OCI-LY7 (cell line): ENCODE data around the gene TRAF3IP3. TPM values are rescaled to one million over a fixed set of nuclear protein-coding genes. Genes with fewer than 3 reads are reported as not detected.

ENCODE experiments used
- BruUV-seq: library from RNA; stranded (reverse); fragments of 400-500 nt; replicated peaks from 2 replicates; lab custom pipeline; 2021; lab: Mats Ljungman, UMichigan
- CTCF ChIA-PET: fragments of 300-600 bp; sonication (Branson Sonifier 250); formaldehyde crosslinking; loops from one replicate; lab custom pipeline; 2022; ENCODE audit warnings: antibody characterized with exemption; ENCODE audit not compliant: unreplicated experiment; lab: Charles Lee
- POLR2A ChIA-PET: fragments of 300-600 bp; sonication (Branson Sonifier 250); formaldehyde crosslinking; loops from one replicate; lab custom pipeline; 2022; ENCODE audit warnings: antibody characterized with exemption; lab: Charles Lee
- DNase-seq: peaks from one replicate; pipeline ENCODE4 v3.0.0-alpha.2; 2015; ENCODE audit warnings: low spot score
- H2AFZ ChIP-seq: fragments of 200-600 bp; sonication (generic), shearing (Covaris generic); 2 replicates; pipeline ENCODE4 v1.6.1; 2014; ENCODE audit warnings: mild to moderate bottlenecking, antibody characterized with exemption, low read length, moderate library complexity
- H3K27ac ChIP-seq: fragments of 200-600 bp; sonication (generic); 2 replicates; pipeline ENCODE4 v1.5.1; 2014; ENCODE audit warnings: mixed run types, low read depth, mild to moderate bottlenecking, moderate library complexity, low read length, inconsistent platforms; ENCODE audit not compliant: poor library complexity, severe bottlenecking
- H3K36me3 ChIP-seq: fragments of 200-600 bp; sonication (generic); 2 replicates; pipeline ENCODE4 v1.6.1; 2014; ENCODE audit warnings: mild to moderate bottlenecking, antibody characterized with exemption, low read length, moderate library complexity, mixed read lengths; ENCODE audit not compliant: insufficient read depth
- H3K4me1 ChIP-seq: fragments of 200-600 bp; sonication (generic); 2 replicates; pipeline ENCODE4 v1.5.1; 2014; ENCODE audit warnings: mild to moderate bottlenecking, low read length; ENCODE audit not compliant: insufficient read depth, poor library complexity, severe bottlenecking
- H3K4me2 ChIP-seq: fragments of 200-600 bp; sonication (generic); 2 replicates; pipeline ENCODE4 v1.6.1; 2014; ENCODE audit warnings: mild to moderate bottlenecking, low read length
- H3K4me3 ChIP-seq: fragments of 200-600 bp; sonication (generic); 2 replicates; pipeline ENCODE4 v1.5.1; 2014; ENCODE audit warnings: mild to moderate bottlenecking, low read depth, low read length; ENCODE audit not compliant: poor library complexity, severe bottlenecking
- H3K79me2 ChIP-seq: fragments of 200-600 bp; sonication (generic); 2 replicates; pipeline ENCODE4 v1.6.1; 2016; ENCODE audit warnings: low read depth, mild to moderate bottlenecking, low read length, moderate library complexity, mixed read lengths; ENCODE audit not compliant: insufficient read depth
- H3K9me2 ChIP-seq: fragments of 200-600 bp; sonication (generic); 2 replicates; pipeline ENCODE4 v1.6.1; 2016; ENCODE audit warnings: mild to moderate bottlenecking, low read length, mixed read lengths; ENCODE audit not compliant: insufficient read depth
- H3K9me3 ChIP-seq: fragments of 200-600 bp; sonication (generic); 2 replicates; pipeline ENCODE4 v1.6.1; 2014; ENCODE audit warnings: mild to moderate bottlenecking, mixed run types, low read length, mixed read lengths
- H4K20me1 ChIP-seq: fragments of 200-600 bp; sonication (generic); 2 replicates; pipeline ENCODE4 v1.6.1; 2014; ENCODE audit warnings: mild to moderate bottlenecking, antibody characterized with exemption, low read length, moderate library complexity, mixed read lengths; ENCODE audit not compliant: insufficient read depth
- CTCF ChIP-seq: fragments of 200-600 bp; sonication (generic); conservative IDR thresholded peaks from 2 replicates; pipeline ENCODE4 v1.5.1; 2014; ENCODE audit warnings: mild to moderate bottlenecking, antibody characterized with exemption, low read length, moderate library complexity, mixed read lengths
- EZH2phosphoT487 ChIP-seq: fragments of 200-600 bp; sonication (generic); IDR thresholded peaks from 2 replicates; pipeline ENCODE4 v1.6.1; 2018; ENCODE audit warnings: low read depth, borderline replicate concordance, mild to moderate bottlenecking, mixed run types, antibody characterized with exemption, low read length, moderate library complexity, mixed read lengths
- intact Hi-C: fragments of 100-400 bp; cut with micrococcal nuclease; formaldehyde crosslinking; loops from one replicate; pipeline ENCODE4 v1.10.0; 2022; ENCODE audit not compliant: unreplicated experiment
- total RNA-seq, 2 experiments: library from RNA; depleted of rRNA in 1 of 2; stranded (reverse); fragments of >200 nt in 1 of 2; shearing (Covaris generic) in 1 of 2; gene quantifications; 2 replicates each; pipeline ENCODE4 v1.2.3, GENCODE V29; 2014 to 2022

Gene TRAF3IP3
- total RNA-seq, 2 experiments from 2014 or later, result 22.1 to 53.6 TPM

- ChIA-PET POLR2A (interaction anchor here (0.6 kb wide), 1 partner anchor 14 kb away, joined by 3 read pairs; no protein-coding TSS in a partner anchor), CTCF (interaction anchor here (0.9 kb wide), 1 partner anchor 18 kb away, joined by 3 read pairs; no protein-coding TSS in a partner anchor)
- Histone ChIP-seq H3K36me3 (no peaks in the 10 kb centered on the region), H3K9me3 (no peaks in the 10 kb centered on the region), H3K4me2 (no peak overlapping the region), H4K20me1 (no peaks in the 10 kb centered on the region), H3K4me1 (no peaks in the 10 kb centered on the region), H3K9me2 (no peaks in the 10 kb centered on the region), H3K79me2 (no peaks in the 10 kb centered on the region), H2AFZ (no peak overlapping the region), H3K4me3 (no peak overlapping the region), H3K27ac (no peak overlapping the region)
- TF ChIP-seq CTCF, result no peak
- intact Hi-C loops, result no loop called here
- no TSS peak for BruUV-seq
- no peak for DNase-seq
Measured at GRCh38 chr1:209727286-209727685, 28.6 kb upstream of the TRAF3IP3 start.

GRCh38 chr1:209727785-209728184 lies 28.1 kb upstream of the TRAF3IP3 start:
- POLR2A ChIA-PET, result interaction anchor here (0.6 to 1.6 kb wide), 3 partner anchors 16 to 79 kb away, joined by 3 to 5 read pairs (median 3); no protein-coding TSS in a partner anchor
- no peak overlapping the region for H3K27ac ChIP-seq
- H3K36me3 ChIP-seq, result no peaks in the 10 kb centered on the region
- intact Hi-C loops, result no loop called here
- no peak overlapping the region for H2AFZ ChIP-seq
- BruUV-seq, result no TSS peak
- no peak overlapping the region for H3K4me3 ChIP-seq
- TF ChIP-seq CTCF, result no peak
- no peak for TF ChIP-seq EZH2phosphoT487
- H4K20me1 ChIP-seq, result no peaks in the 10 kb centered on the region
- H3K9me3 ChIP-seq, result no peaks in the 10 kb centered on the region
- CTCF ChIA-PET, result interaction anchor here (0.6 to 0.9 kb wide), 2 partner anchors 17 to 20 kb away, joined by 3 read pairs; no protein-coding TSS in a partner anchor
- no peak overlapping the region for H3K4me2 ChIP-seq
- no peaks in the 10 kb centered on the region for H3K9me2 ChIP-seq
- H3K4me1 ChIP-seq, result no peaks in the 10 kb centered on the region
- H3K79me2 ChIP-seq, result no peaks in the 10 kb centered on the region
- DNase-seq, result no peak

GRCh38 chr1:209728466-209728865 lies 27.4 kb upstream of the TRAF3IP3 start:
- DNase-seq, result no peak
- ChIA-PET POLR2A (interaction anchor here (0.6 to 1.6 kb wide), 4 partner anchors 16 to 168 kb away, joined by 3 to 5 read pairs (median 3); no protein-coding TSS in a partner anchor), CTCF (interaction anchor here (0.6 to 0.9 kb wide), 2 partner anchors 16 to 20 kb away, joined by 3 read pairs; no protein-coding TSS in a partner anchor)
- no peaks in the 10 kb centered on the region for H3K9me3 ChIP-seq
- no peak overlapping the region for H3K4me2 ChIP-seq
- TF ChIP-seq EZH2phosphoT487 (no peak), CTCF (no peak)
- no TSS peak for BruUV-seq
- no peak overlapping the region for H3K4me3 ChIP-seq
- intact Hi-C loops, result no loop called here
- no peak overlapping the region for H3K27ac ChIP-seq
- H4K20me1 ChIP-seq, result no peaks in the 10 kb centered on the region
- H2AFZ ChIP-seq, result no peak overlapping the region
- H3K36me3 ChIP-seq, result no peaks in the 10 kb centered on the region
- no peaks in the 10 kb centered on the region for H3K79me2 ChIP-seq
- no peaks in the 10 kb centered on the region for H3K4me1 ChIP-seq
- H3K9me2 ChIP-seq, result no peaks in the 10 kb centered on the region
